IMR-90 (cell line): Measurements from ENCODE around the gene PPP1R13B. TPM values are rescaled to one million over a fixed set of nuclear protein-coding genes. Genes with fewer than 3 reads are reported as not detected.
"Not testable (repeated sequence)": the region's sequence is repeated elsewhere in the genome, so short reads cannot be mapped to it uniquely, and the experiment has no call there.

ENCODE experiments used
- ATAC-seq: fragments of 200-7000 bp; cut with Tn5 transposase; 2 replicates; pipeline ENCODE4 v1.9.1; 2020; ENCODE audit warnings: low read depth, mild to moderate bottlenecking, moderate library complexity
- BruUV-seq: library from RNA; stranded (reverse); fragments of 400-500 nt; replicated peaks from 2 replicates; lab custom pipeline; 2021; lab: Mats Ljungman, UMichigan
- CTCF ChIA-PET: fragments of 300-600 bp; formaldehyde crosslinking; extraction: SDS; loops from one replicate; lab custom pipeline; 2021; ENCODE audit warnings: antibody characterized with exemption; lab: Yijun Ruan, JAX
- POLR2A ChIA-PET: fragments of 300-600 bp; sonication (Branson Sonifier 250); formaldehyde crosslinking; loops from one replicate; lab custom pipeline; 2022; ENCODE audit warnings: antibody characterized with exemption; ENCODE audit not compliant: unreplicated experiment; lab: Charles Lee
- DNase-seq: peaks from one replicate; pipeline ENCODE4 v3.0.0; 2013
- H2AFZ ChIP-seq: replicated peaks from 2 replicates; pipeline ENCODE3; 2013; ENCODE audit warnings: low read length, mild to moderate bottlenecking; ENCODE audit not compliant: poor library complexity
- H2AK5ac ChIP-seq: 2 replicates; pipeline ENCODE4 v1.6.1; 2013; ENCODE audit warnings: low read depth, low read length, inconsistent platforms
- H2AK9ac ChIP-seq: replicated peaks from 2 replicates; pipeline ENCODE3; 2013; ENCODE audit warnings: mild to moderate bottlenecking, low read depth, low read length, moderate library complexity; ENCODE audit not compliant: poor library complexity
- H2BK120ac ChIP-seq: 2 replicates; pipeline ENCODE4 v1.6.1; 2013; ENCODE audit warnings: low read depth, low read length, inconsistent platforms
- H2BK15ac ChIP-seq: 3 replicates; pipeline ENCODE4 v1.6.1; 2013; ENCODE audit warnings: low read depth, low read length, inconsistent platforms
- H2BK20ac ChIP-seq: 2 replicates; pipeline ENCODE4 v1.6.1; 2013; ENCODE audit warnings: low read depth, mild to moderate bottlenecking, inconsistent platforms, low read length, moderate library complexity
- H2BK5ac ChIP-seq: 2 replicates; pipeline ENCODE4 v1.6.1; 2013; ENCODE audit warnings: mild to moderate bottlenecking, low read depth, low read length, inconsistent platforms; ENCODE audit not compliant: poor library complexity, severe bottlenecking
- H3K14ac ChIP-seq: replicated peaks from 2 replicates; pipeline ENCODE4 v1.6.1; 2013; ENCODE audit warnings: low read depth, low read length, inconsistent platforms
- H3K18ac ChIP-seq: 2 replicates; pipeline ENCODE4 v1.6.1; 2013; ENCODE audit warnings: low read depth, low read length, control low read depth
- H3K23ac ChIP-seq: 2 replicates; pipeline ENCODE4 v1.6.1; 2013; ENCODE audit warnings: low read depth, low read length, inconsistent platforms
- H3K27ac ChIP-seq: 2 replicates; pipeline ENCODE4 v1.5.1; 2013; ENCODE audit warnings: mild to moderate bottlenecking, control low read depth, low read length; ENCODE audit not compliant: insufficient read depth
- H3K27me3 ChIP-seq: 2 replicates; pipeline ENCODE4 v1.6.1; 2013; ENCODE audit warnings: low read length; ENCODE audit not compliant: control insufficient read depth, insufficient read depth
- H3K36me3 ChIP-seq: 2 replicates; pipeline ENCODE4 v1.6.1; 2013; ENCODE audit warnings: low read length, mixed read lengths; ENCODE audit not compliant: control insufficient read depth, insufficient read depth
- H3K4ac ChIP-seq: 2 replicates; pipeline ENCODE4 v1.6.1; 2013; ENCODE audit warnings: low read depth, low read length, inconsistent platforms
- H3K4me1 ChIP-seq: 2 replicates; pipeline ENCODE4 v1.6.1; 2013; ENCODE audit warnings: low read length, mixed read lengths; ENCODE audit not compliant: control insufficient read depth, insufficient read depth
- H3K4me2 ChIP-seq: 2 replicates; pipeline ENCODE4 v1.6.1; 2013; ENCODE audit warnings: low read depth, mild to moderate bottlenecking, control low read depth, low read length, moderate library complexity
- H3K4me3 ChIP-seq: 2 replicates; pipeline ENCODE4 v1.5.1; 2013; ENCODE audit warnings: low read depth, mild to moderate bottlenecking, control low read depth, low read length, moderate library complexity; ENCODE audit not compliant: insufficient read depth
- H3K56ac ChIP-seq: 2 replicates; pipeline ENCODE4 v1.6.1; 2013; ENCODE audit warnings: low read length, inconsistent platforms; ENCODE audit not compliant: insufficient read depth; ENCODE audit errors: extremely low read depth
- H3K79me1 ChIP-seq, 2 experiments: 2 replicates each; pipeline ENCODE4 v1.6.1; 2013; ENCODE audit warnings: low read length in 2 of 2, inconsistent platforms in 1 of 2, low read depth in 1 of 2
- H3K9ac ChIP-seq: 2 replicates; pipeline ENCODE4 v1.6.1; 2013; ENCODE audit warnings: low read depth, low read length, control low read depth
- H3K9me1 ChIP-seq: 2 replicates; pipeline ENCODE4 v1.6.1; 2013; ENCODE audit warnings: low read length, inconsistent platforms; ENCODE audit not compliant: insufficient read depth
- H3K9me3 ChIP-seq: 2 replicates; pipeline ENCODE4 v1.6.1; 2013; ENCODE audit warnings: low read length; ENCODE audit not compliant: control insufficient read depth, insufficient read depth
- H4K20me1 ChIP-seq: 2 replicates; pipeline ENCODE4 v1.6.1; 2013; ENCODE audit warnings: low read length, inconsistent platforms; ENCODE audit not compliant: insufficient read depth
- H4K5ac ChIP-seq: 2 replicates; pipeline ENCODE4 v1.6.1; 2013; ENCODE audit warnings: mild to moderate bottlenecking, low read depth, low read length, control low read depth
- H4K8ac ChIP-seq, 2 experiments: 2 replicates each; pipeline ENCODE4 v1.6.1; 2013; ENCODE audit warnings: low read depth in 2 of 2, low read length in 2 of 2, control low read depth in 1 of 2, inconsistent platforms in 1 of 2
- H4K91ac ChIP-seq: 2 replicates; pipeline ENCODE4 v1.6.1; 2013; ENCODE audit warnings: low read depth, low read length, inconsistent platforms; ENCODE audit not compliant: insufficient read depth
- dilution Hi-C: fragments of 300-500 bp; cut with HindIII; formaldehyde crosslinking; loops from one replicate; pipeline ENCODE4 v1.14.3; 2018; ENCODE audit warnings: low sequenced_read_pairs; ENCODE audit not compliant: unreplicated experiment
- in situ Hi-C: fragments of 300-500 bp; cut with MboI; formaldehyde crosslinking; loops from 3 replicates; pipeline ENCODE4 v1.14.3; 2019; ENCODE audit warnings: low sequenced_read_pairs, inconsistent platforms, mixed read lengths
- intact Hi-C: fragments of 100-400 bp; cut with micrococcal nuclease; formaldehyde crosslinking; loops from 2 replicates; pipeline ENCODE4 v1.10.0; 2022
- polyA plus RNA-seq, 3 experiments: library from polyadenylated mRNA; depleted of rRNA; stranded (reverse); fragments of >200 nt; gene quantifications; 2 replicates each; pipeline ENCODE4 v1.2.3, GENCODE V29; 2012; ENCODE audit warnings: low replicate concordance in 1 of 3
- total RNA-seq: library from RNA; depleted of rRNA; stranded (reverse); fragments of >200 nt; gene quantifications from 2 replicates; pipeline ENCODE4 v1.2.3, GENCODE V29; 2012
- TF ChIP-seq, protein P1 (sequence below): conservative IDR thresholded peaks from 2 replicates; pipeline ENCODE4 v1.5.1; 2012; ENCODE audit warnings: mild to moderate bottlenecking, low read depth, low read length, improper control_type of control experiment

PPP1R13B gene
- total and polyA plus RNA-seq, 2 of the 4 experiments (the other 2 are of a cell fraction): 1.6 to 2.8 TPM

DNA sequence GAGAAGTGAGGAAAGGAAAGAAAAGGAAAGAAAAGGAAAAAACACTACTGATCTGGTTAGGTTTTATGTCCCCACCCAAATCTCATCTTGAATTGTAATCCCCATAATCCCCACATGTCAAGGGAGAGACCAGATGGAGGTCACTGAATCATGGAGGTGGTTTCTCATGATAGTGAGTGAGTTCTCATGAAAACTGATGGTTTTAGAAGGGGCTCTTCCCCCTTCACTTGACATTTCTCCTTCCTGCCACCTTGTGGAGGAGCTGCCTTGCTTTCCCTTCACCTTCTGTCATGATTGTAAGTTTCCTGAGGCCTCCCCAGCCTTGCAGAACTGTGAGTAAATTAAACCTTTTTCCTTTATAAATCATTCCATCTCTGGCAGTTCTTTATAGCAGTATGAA, 54.2 kb downstream of the PPP1R13B start:
- H3K79me1 ChIP-seq, H3K14ac ChIP-seq, H3K23ac ChIP-seq, H3K27me3 ChIP-seq, H2BK20ac ChIP-seq, POLR2A ChIA-PET, H2AFZ ChIP-seq, H3K36me3 ChIP-seq, H3K18ac ChIP-seq, H3K27ac ChIP-seq, H2AK9ac ChIP-seq, H3K9ac ChIP-seq, H3K56ac ChIP-seq, H4K20me1 ChIP-seq, H3K4me2 ChIP-seq, H4K91ac ChIP-seq, H2BK120ac ChIP-seq, in situ Hi-C loops, CTCF ChIA-PET, H4K8ac ChIP-seq, H3K9me1 ChIP-seq, H3K4me3 ChIP-seq, intact Hi-C loops, BruUV-seq, ATAC-seq, DNase-seq, H3K9me3 ChIP-seq, H3K4me1 ChIP-seq, H2BK15ac ChIP-seq, H2AK5ac ChIP-seq, H4K5ac ChIP-seq, H2BK5ac ChIP-seq, H3K4ac ChIP-seq, dilution Hi-C loops: not testable (repeated sequence)
- TF ChIP-seq, protein P1, sequence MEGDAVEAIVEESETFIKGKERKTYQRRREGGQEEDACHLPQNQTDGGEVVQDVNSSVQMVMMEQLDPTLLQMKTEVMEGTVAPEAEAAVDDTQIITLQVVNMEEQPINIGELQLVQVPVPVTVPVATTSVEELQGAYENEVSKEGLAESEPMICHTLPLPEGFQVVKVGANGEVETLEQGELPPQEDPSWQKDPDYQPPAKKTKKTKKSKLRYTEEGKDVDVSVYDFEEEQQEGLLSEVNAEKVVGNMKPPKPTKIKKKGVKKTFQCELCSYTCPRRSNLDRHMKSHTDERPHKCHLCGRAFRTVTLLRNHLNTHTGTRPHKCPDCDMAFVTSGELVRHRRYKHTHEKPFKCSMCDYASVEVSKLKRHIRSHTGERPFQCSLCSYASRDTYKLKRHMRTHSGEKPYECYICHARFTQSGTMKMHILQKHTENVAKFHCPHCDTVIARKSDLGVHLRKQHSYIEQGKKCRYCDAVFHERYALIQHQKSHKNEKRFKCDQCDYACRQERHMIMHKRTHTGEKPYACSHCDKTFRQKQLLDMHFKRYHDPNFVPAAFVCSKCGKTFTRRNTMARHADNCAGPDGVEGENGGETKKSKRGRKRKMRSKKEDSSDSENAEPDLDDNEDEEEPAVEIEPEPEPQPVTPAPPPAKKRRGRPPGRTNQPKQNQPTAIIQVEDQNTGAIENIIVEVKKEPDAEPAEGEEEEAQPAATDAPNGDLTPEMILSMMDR: 0 out of 2 replicates have a peak, but pooled peaks have one; percentile 2
